ENCODE measurements around the gene MIAT. TPM values are rescaled to one million over a fixed set of nuclear protein-coding genes. Genes with fewer than 3 reads are reported as not detected.
"Not testable (repeated sequence)": the region's sequence is repeated elsewhere in the genome, so short reads cannot be mapped to it uniquely, and the experiment has no call there.

MIAT gene
- total RNA-seq, 1 experiment from 2014 or later, result 0.33 TPM

- Histone ChIP-seq H3K27me3 (no peaks in the 10 kb centered on the region), H3K9me3 (peaks cover 15% of the 10 kb centered on the region), H3K36me3 (peaks cover 27% of the 10 kb centered on the region), H3K4me3 (no peak overlapping the region)
- DNase-seq, result peak; percentile 28
Measured at GRCh38 chr22:26702906-26703830, 45.8 kb downstream of the MIAT start.

- H3K27me3 ChIP-seq, H3K4me3 ChIP-seq, DNase-seq: not testable (repeated sequence)
- peaks cover 12% of the 10 kb centered on the region for H3K9me3 ChIP-seq
- H3K36me3 ChIP-seq, result peaks cover 18% of the 10 kb centered on the region; the same call in 1 of the 2 replicates
Measured at GRCh38 chr22:26705379-26705778, 48.0 kb downstream of the MIAT start.

- H3K36me3 ChIP-seq, result peaks cover 18% of the 10 kb centered on the region; the same call in 1 of the 2 replicates
- no peak overlapping the region for H3K4me3 ChIP-seq
- DNase-seq, result no peak
- peaks cover 12% of the 10 kb centered on the region for H3K9me3 ChIP-seq
- no peaks in the 10 kb centered on the region for H3K27me3 ChIP-seq
Measured at GRCh38 chr22:26707090-26707489, 49.7 kb downstream of the MIAT start.

- Histone ChIP-seq H3K27me3 (no peaks in the 10 kb centered on the region), H3K36me3 (peaks cover 16% of the 10 kb centered on the region; the same call in 1 of the 2 replicates), H3K4me3 (no peak overlapping the region), H3K9me3 (peaks cover 12% of the 10 kb centered on the region)
- DNase-seq, result no peak
Measured at GRCh38 chr22:26707581-26707980, 50.2 kb downstream of the MIAT start.

- no peaks in the 10 kb centered on the region for H3K27me3 ChIP-seq
- H3K9me3 ChIP-seq, result peaks cover 11% of the 10 kb centered on the region
- DNase-seq, result no peak
- H3K4me3 ChIP-seq, result no peak overlapping the region
- H3K36me3 ChIP-seq, result peaks cover 13% of the 10 kb centered on the region; the same call in 1 of the 2 replicates
Measured at GRCh38 chr22:26708256-26709009, 51.0 kb downstream of the MIAT start.

GRCh38 chr22:26709617-26710390, 52.4 kb downstream of the MIAT start:
- peak; percentile 52 for DNase-seq
- Histone ChIP-seq H3K9me3 (peaks cover 9% of the 10 kb centered on the region), H3K4me3 (no peak overlapping the region), H3K36me3 (peaks cover 13% of the 10 kb centered on the region; the same call in 1 of the 2 replicates), H3K27me3 (no peaks in the 10 kb centered on the region)

GRCh38 chr22:26711205-26711963, 54.0 kb downstream of the MIAT start:
- DNase-seq, result no peak
- Histone ChIP-seq H3K27me3 (no peaks in the 10 kb centered on the region), H3K4me3 (no peak overlapping the region), H3K9me3 (peaks cover 9% of the 10 kb centered on the region), H3K36me3 (peaks cover 13% of the 10 kb centered on the region; the same call in 1 of the 2 replicates)

- Histone ChIP-seq H3K27me3 (no peaks in the 10 kb centered on the region), H3K4me3 (no peak overlapping the region), H3K36me3 (peaks cover 8% of the 10 kb centered on the region; the same call in 1 of the 2 replicates), H3K9me3 (peaks cover 3% of the 10 kb centered on the region)
- DNase-seq, result no peak
Measured at GRCh38 chr22:26712158-26712557, 54.8 kb downstream of the MIAT start.

GRCh38 chr22:26713823-26714449, 56.5 kb downstream of the MIAT start:
- Histone ChIP-seq H3K9me3 (no peaks in the 10 kb centered on the region), H3K27me3 (no peaks in the 10 kb centered on the region), H3K36me3 (0 out of 2 replicates have a peak, but pooled peaks cover 2% of the 10 kb centered on the region), H3K4me3 (no peak overlapping the region)
- DNase-seq, result peak; percentile 58

- Histone ChIP-seq H3K36me3 (0 out of 2 replicates have a peak, but pooled peaks cover 2% of the 10 kb centered on the region), H3K9me3 (no peaks in the 10 kb centered on the region), H3K27me3 (no peaks in the 10 kb centered on the region), H3K4me3 (no peak overlapping the region)
- DNase-seq, result no peak
Measured at GRCh38 chr22:26714971-26715370, 57.6 kb downstream of the MIAT start.

- Histone ChIP-seq H3K27me3 (no peaks in the 10 kb centered on the region), H3K9me3 (no peaks in the 10 kb centered on the region), H3K36me3 (0 out of 2 replicates have a peak, but pooled peaks cover 2% of the 10 kb centered on the region), H3K4me3 (no peak overlapping the region)
- DNase-seq, result no peak
Measured at GRCh38 chr22:26715392-26715936, 58.1 kb downstream of the MIAT start.

- H3K4me3 ChIP-seq, result no peak overlapping the region
- no peak for DNase-seq
- no peaks in the 10 kb centered on the region for H3K9me3 ChIP-seq
- H3K36me3 ChIP-seq, result peaks cover 2% of the 10 kb centered on the region; the same call in 1 of the 2 replicates
- H3K27me3 ChIP-seq, result no peaks in the 10 kb centered on the region
Measured at GRCh38 chr22:26718488-26718887, 61.1 kb downstream of the MIAT start.

- DNase-seq, result peak; percentile 70
- Histone ChIP-seq H3K27me3 (no peaks in the 10 kb centered on the region), H3K36me3 (peaks cover 2% of the 10 kb centered on the region; the same call in 1 of the 2 replicates), H3K9me3 (no peaks in the 10 kb centered on the region), H3K4me3 (no peak overlapping the region)
Measured at GRCh38 chr22:26718905-26719304, 61.5 kb downstream of the MIAT start.

- Histone ChIP-seq H3K36me3 (peaks cover 2% of the 10 kb centered on the region), H3K4me3 (no peak overlapping the region), H3K27me3 (no peaks in the 10 kb centered on the region), H3K9me3 (no peaks in the 10 kb centered on the region)
- no peak for DNase-seq
Measured at GRCh38 chr22:26722159-26722558, 64.8 kb downstream of the MIAT start.

- Histone ChIP-seq H3K4me3 (no peak overlapping the region), H3K27me3 (no peaks in the 10 kb centered on the region), H3K36me3 (no peaks in the 10 kb centered on the region; the same call in none of the 2 replicates), H3K9me3 (no peaks in the 10 kb centered on the region)
- no peak for DNase-seq
Measured at GRCh38 chr22:26724414-26724813, 67.0 kb downstream of the MIAT start.

All from MG63 (cell line).